Kidney epithelial cell (primary cell): Measurements from ENCODE around the gene TNIP1. TPM values are rescaled to one million over a fixed set of nuclear protein-coding genes. Genes with fewer than 3 reads are reported as not detected.

ENCODE experiments used
- DNase-seq: peaks from one replicate; pipeline ENCODE4 v3.0.0-alpha.2; 2010; ENCODE audit warnings: low read depth
- H3K27me3 ChIP-seq: 2 replicates; pipeline ENCODE4 v1.6.0; 2011; ENCODE audit warnings: low read length; ENCODE audit not compliant: control insufficient read depth, insufficient read depth
- H3K36me3 ChIP-seq: 2 replicates; pipeline ENCODE4 v1.5.1; 2011; ENCODE audit warnings: low read length; ENCODE audit not compliant: control insufficient read depth, insufficient read depth
- H3K4me3 ChIP-seq: 2 replicates; pipeline ENCODE4 v1.5.1; 2011; ENCODE audit warnings: low read depth, mild to moderate bottlenecking, control low read depth, low read length
- CTCF ChIP-seq: IDR thresholded peaks from 2 replicates; pipeline ENCODE4 v1.5.1; 2011; ENCODE audit warnings: mild to moderate bottlenecking, moderate library complexity, low read length, control low read depth, inconsistent platforms; ENCODE audit not compliant: insufficient read depth, poor library complexity, severe bottlenecking
- total RNA-seq: library from RNA; depleted of rRNA; stranded (reverse); fragments of >200 nt; gene quantifications from 2 replicates; pipeline ENCODE4 v1.2.3, GENCODE V29; 2015

TNIP1 gene
- total RNA-seq, 1 donor from 2014 or later, result 454 TPM

- no peaks in the 10 kb centered on the region for H3K27me3 ChIP-seq
- TF ChIP-seq CTCF, result no peak
- no peak overlapping the region for H3K4me3 ChIP-seq
- peaks cover 5% of the 10 kb centered on the region for H3K36me3 ChIP-seq
- no peak for DNase-seq
These were observed 24.0 kb upstream of the TNIP1 start for GRCh38 chr5:151104795-151105194.

- no peak for DNase-seq
- no peaks in the 10 kb centered on the region for H3K27me3 ChIP-seq
- no peak overlapping the region for H3K4me3 ChIP-seq
- H3K36me3 ChIP-seq, result peaks cover 3% of the 10 kb centered on the region
- no peak for TF ChIP-seq CTCF
These were observed 20.9 kb upstream of the TNIP1 start for GRCh38 chr5:151101746-151102145.

- Histone ChIP-seq H3K27me3 (no peaks in the 10 kb centered on the region), H3K4me3 (no peak overlapping the region), H3K36me3 (peaks cover 3% of the 10 kb centered on the region)
- no peak for DNase-seq
- TF ChIP-seq CTCF, result no peak
These were observed 20.3 kb upstream of the TNIP1 start for GRCh38 chr5:151101151-151101550.

- H3K27me3 ChIP-seq, result no peaks in the 10 kb centered on the region
- no peak for DNase-seq
- no peak overlapping the region for H3K4me3 ChIP-seq
- TF ChIP-seq CTCF, result no peak
- H3K36me3 ChIP-seq, result peaks cover 3% of the 10 kb centered on the region
These were observed 19.8 kb upstream of the TNIP1 start for GRCh38 chr5:151100681-151101080.

GRCh38 chr5:151098768-151099121, 17.9 kb upstream of the TNIP1 start:
- no peaks in the 10 kb centered on the region for H3K36me3 ChIP-seq
- no peak for TF ChIP-seq CTCF
- no peak overlapping the region for H3K4me3 ChIP-seq
- DNase-seq, result no peak
- no peaks in the 10 kb centered on the region for H3K27me3 ChIP-seq
